Measurements from ENCODE around the gene ERICH6B. TPM values are rescaled to one million over a fixed set of nuclear protein-coding genes. Genes with fewer than 3 reads are reported as not detected.

The ERICH6B gene
- total and polyA plus RNA-seq, 10 of the 15 experiments (the other 5 are each of a cell fraction or from before 2014, with no cell fraction given): 0.27 to 0.75 (median 0.33) TPM; not detected in 7

Small RNAs within 50 kb of the gene (small RNA-seq; reads per million reads assigned to genes)
- gene RNA5SP27 (not detected), gene TIMM9P3 (not detected)

Other genes with a start within 250 kb of the ERICH6B start
- gene SLC25A30, start 197.4 kb downstream of the ERICH6B start, total RNA-seq (2014; rRNA removed): 4.7 and 5.0 TPM in 2 replicates
- 8.8 and 9.1 TPM in 2 replicates for gene SLC25A30, start 197.4 kb downstream of the ERICH6B start, total RNA-seq (2014; rRNA removed; fragmentation: Illumina TruSeq; extraction: Trizol)
- 13.5 and 18.0 TPM in 2 replicates for gene SLC25A30, start 197.4 kb downstream of the ERICH6B start, total RNA-seq (2021)
- gene SLC25A30, start 197.4 kb downstream of the ERICH6B start, polyA plus RNA-seq (2011; rRNA removed): 16.0 and 19.9 TPM in 2 replicates
- gene SLC25A30, start 197.4 kb downstream of the ERICH6B start, polyA plus RNA-seq (2014; fragmentation: Illumina TruSeq; extraction: Trizol): 16.7 and 22.7 TPM in 2 replicates
- 1 to 10 TPM; 2.4 to 2.7 TPM for gene SLC25A30, start 197.4 kb downstream of the ERICH6B start, polyA plus RNA-seq (2014; fragmentation: Nextera tagmentation; extraction: Ambion mirVana)
- 11.8 and 13.7 TPM in 2 replicates for gene SLC25A30, start 197.4 kb downstream of the ERICH6B start, polyA plus RNA-seq (2014; rRNA removed)
- 1 to 10 TPM; 6.6 to 9.0 TPM for gene SLC25A30, start 197.4 kb downstream of the ERICH6B start, polyA plus RNA-seq (2016; fragmentation: Nextera tagmentation; extraction: Ambion mirVana)
- 35.1 and 39.0 TPM in 2 replicates for gene COG3, start 150.8 kb downstream of the ERICH6B start, total RNA-seq (2014; rRNA removed)
- 20.9 and 23.9 TPM in 2 replicates for gene COG3, start 150.8 kb downstream of the ERICH6B start, total RNA-seq (2014; rRNA removed; fragmentation: Illumina TruSeq; extraction: Trizol)
- 18.2 and 22.4 TPM in 2 replicates for gene COG3, start 150.8 kb downstream of the ERICH6B start, total RNA-seq (2021)
- gene COG3, start 150.8 kb downstream of the ERICH6B start, polyA plus RNA-seq (2011; rRNA removed): 24.6 and 31.0 TPM in 2 replicates
- 17.6 and 19.5 TPM in 2 replicates for gene COG3, start 150.8 kb downstream of the ERICH6B start, polyA plus RNA-seq (2014; fragmentation: Illumina TruSeq; extraction: Trizol)
- 1 to 10 TPM; 6.1 to 9.3 TPM for gene COG3, start 150.8 kb downstream of the ERICH6B start, polyA plus RNA-seq (2014; fragmentation: Nextera tagmentation; extraction: Ambion mirVana)
- gene COG3, start 150.8 kb downstream of the ERICH6B start, polyA plus RNA-seq (2014; rRNA removed): 26.2 and 30.5 TPM in 2 replicates
- gene COG3, start 150.8 kb downstream of the ERICH6B start, polyA plus RNA-seq (2016; fragmentation: Nextera tagmentation; extraction: Ambion mirVana): 10 to 100 TPM; 22.8 to 23.8 TPM
- gene CBY2, start 86.6 kb upstream of the ERICH6B start, total RNA-seq (2014; rRNA removed): not detected in 2 replicates
- gene CBY2, start 86.6 kb upstream of the ERICH6B start, total RNA-seq (2014; rRNA removed; fragmentation: Illumina TruSeq; extraction: Trizol): 0.13 TPM in 1 of 2 replicates, not detected in the other
- gene CBY2, start 86.6 kb upstream of the ERICH6B start, total RNA-seq (2021): 0.53 and 0.64 TPM in 2 replicates
- gene CBY2, start 86.6 kb upstream of the ERICH6B start, polyA plus RNA-seq (2011; rRNA removed): not detected in 2 replicates
- gene CBY2, start 86.6 kb upstream of the ERICH6B start, polyA plus RNA-seq (2014; fragmentation: Illumina TruSeq; extraction: Trizol): not detected in 2 replicates
- not detected for gene CBY2, start 86.6 kb upstream of the ERICH6B start, polyA plus RNA-seq (2014; fragmentation: Nextera tagmentation; extraction: Ambion mirVana)
- gene CBY2, start 86.6 kb upstream of the ERICH6B start, polyA plus RNA-seq (2014; rRNA removed): not detected in 2 replicates
- gene CBY2, start 86.6 kb upstream of the ERICH6B start, polyA plus RNA-seq (2016; fragmentation: Nextera tagmentation; extraction: Ambion mirVana): under 1 TPM; 0.08 to 0.32 TPM
- gene SIAH3, start 236.0 kb upstream of the ERICH6B start, total RNA-seq (2014; rRNA removed): not detected in 2 replicates
- gene SIAH3, start 236.0 kb upstream of the ERICH6B start, total RNA-seq (2014; rRNA removed; fragmentation: Illumina TruSeq; extraction: Trizol): not detected in 2 replicates
- gene SIAH3, start 236.0 kb upstream of the ERICH6B start, total RNA-seq (2021): not detected in 2 replicates
- gene SIAH3, start 236.0 kb upstream of the ERICH6B start, polyA plus RNA-seq (2011; rRNA removed): not detected in 2 replicates
- gene SIAH3, start 236.0 kb upstream of the ERICH6B start, polyA plus RNA-seq (2014; fragmentation: Illumina TruSeq; extraction: Trizol): not detected in 2 replicates
- not detected for gene SIAH3, start 236.0 kb upstream of the ERICH6B start, polyA plus RNA-seq (2014; fragmentation: Nextera tagmentation; extraction: Ambion mirVana)
- gene SIAH3, start 236.0 kb upstream of the ERICH6B start, polyA plus RNA-seq (2014; rRNA removed): not detected in 2 replicates
- not detected for gene SIAH3, start 236.0 kb upstream of the ERICH6B start, polyA plus RNA-seq (2016; fragmentation: Nextera tagmentation; extraction: Ambion mirVana)